GM21619 (cell line): ENCODE data around the gene ABCG1.
"Not testable (repeated sequence)": the region's sequence is repeated elsewhere in the genome, so short reads cannot be mapped to it uniquely, and the experiment has no call there.

Source experiments
- ATAC-seq: cut with Tn5 transposase; IDR thresholded peaks from one replicate; pipeline ENCODE4 v1.9.1; 2021; ENCODE audit not compliant: unreplicated experiment

The ABCG1 gene

DNA sequence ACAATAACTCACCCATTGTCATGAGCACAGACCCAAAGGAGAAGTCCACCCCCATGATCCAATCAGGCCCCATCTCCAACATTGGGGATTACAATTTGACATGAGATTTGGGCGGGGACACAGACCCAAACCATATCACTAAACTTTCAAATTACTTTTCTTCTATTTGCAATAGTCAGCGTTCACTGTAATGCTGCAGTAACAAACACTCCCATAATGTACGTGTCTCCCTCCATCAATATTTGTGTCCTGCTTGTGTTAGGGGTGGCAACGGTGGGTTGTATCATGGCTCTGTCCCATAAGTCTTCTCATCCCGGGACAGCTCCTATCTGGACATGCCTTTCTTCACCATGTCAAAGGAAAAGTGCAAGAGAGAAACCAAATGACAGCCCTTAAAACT lies 70.0 kb downstream of the ABCG1 start:
- no peak for ATAC-seq

DNA sequence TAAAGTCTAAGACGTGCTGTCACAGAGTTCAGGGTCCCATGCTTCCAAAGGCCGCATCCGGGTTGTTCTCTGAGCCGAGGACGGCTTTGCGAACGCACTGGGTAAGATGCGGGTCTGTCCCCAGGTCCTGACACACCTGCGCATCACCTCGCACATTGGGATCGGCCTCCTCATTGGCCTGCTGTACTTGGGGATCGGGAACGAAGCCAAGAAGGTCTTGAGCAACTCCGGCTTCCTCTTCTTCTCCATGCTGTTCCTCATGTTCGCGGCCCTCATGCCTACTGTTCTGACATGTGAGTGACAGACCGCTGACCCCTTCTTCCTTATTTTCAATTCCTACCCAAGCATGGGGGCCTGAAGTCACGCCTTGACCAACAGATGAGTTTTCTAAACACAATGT lies 71.0 kb downstream of the ABCG1 start:
- ATAC-seq, result no peak

DNA sequence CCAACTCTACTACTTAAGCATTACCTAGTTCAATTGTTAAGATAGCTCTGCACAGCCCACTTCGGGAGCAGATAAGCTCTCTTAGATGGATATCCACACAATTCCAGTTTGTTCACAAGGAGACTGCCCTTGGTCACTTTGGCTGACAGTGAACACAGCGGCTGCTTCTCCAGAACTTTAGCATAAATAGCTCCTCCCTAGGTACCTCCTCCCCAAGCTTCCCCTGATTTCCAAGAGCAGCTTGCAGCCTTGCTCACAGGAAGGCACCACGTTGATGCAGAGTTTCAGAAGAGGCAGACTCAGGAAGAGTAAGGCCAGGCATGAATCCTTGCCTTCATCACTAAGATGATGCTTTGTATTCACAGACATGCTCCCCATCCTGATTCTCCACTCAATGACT lies 71.6 kb downstream of the ABCG1 start:
- no peak for ATAC-seq

DNA sequence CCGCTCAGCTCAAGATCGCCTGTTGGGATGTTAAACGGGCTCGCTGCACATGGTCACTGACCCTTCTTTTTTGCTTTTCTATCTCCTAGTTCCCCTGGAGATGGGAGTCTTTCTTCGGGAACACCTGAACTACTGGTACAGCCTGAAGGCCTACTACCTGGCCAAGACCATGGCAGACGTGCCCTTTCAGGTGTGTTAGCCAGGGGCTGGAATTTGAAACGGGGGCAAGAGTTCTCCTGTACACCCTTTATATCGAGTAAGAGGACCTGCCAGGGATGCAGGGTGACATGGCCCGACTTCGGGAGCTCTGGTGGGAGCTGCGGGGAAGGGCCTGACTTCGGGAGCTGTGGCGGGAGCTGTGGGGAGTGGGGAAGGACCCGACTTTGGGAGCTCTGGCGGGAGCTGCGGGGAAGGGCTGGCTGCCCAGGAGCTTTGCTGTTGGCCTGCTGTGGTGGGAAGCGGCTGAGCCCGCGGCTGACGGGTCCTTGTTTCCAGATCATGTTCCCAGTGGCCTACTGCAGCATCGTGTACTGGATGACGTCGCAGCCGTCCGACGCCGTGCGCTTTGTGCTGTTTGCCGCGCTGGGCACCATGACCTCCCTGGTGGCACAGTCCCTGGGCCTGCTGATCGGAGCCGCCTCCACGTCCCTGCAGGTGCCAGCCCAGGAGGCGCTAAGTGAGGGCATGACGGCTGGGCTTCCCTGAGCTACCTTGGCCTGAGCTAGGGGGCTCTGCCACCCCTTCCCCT lies 72.2 kb downstream of the ABCG1 start:
- ATAC-seq, result no peak

DNA sequence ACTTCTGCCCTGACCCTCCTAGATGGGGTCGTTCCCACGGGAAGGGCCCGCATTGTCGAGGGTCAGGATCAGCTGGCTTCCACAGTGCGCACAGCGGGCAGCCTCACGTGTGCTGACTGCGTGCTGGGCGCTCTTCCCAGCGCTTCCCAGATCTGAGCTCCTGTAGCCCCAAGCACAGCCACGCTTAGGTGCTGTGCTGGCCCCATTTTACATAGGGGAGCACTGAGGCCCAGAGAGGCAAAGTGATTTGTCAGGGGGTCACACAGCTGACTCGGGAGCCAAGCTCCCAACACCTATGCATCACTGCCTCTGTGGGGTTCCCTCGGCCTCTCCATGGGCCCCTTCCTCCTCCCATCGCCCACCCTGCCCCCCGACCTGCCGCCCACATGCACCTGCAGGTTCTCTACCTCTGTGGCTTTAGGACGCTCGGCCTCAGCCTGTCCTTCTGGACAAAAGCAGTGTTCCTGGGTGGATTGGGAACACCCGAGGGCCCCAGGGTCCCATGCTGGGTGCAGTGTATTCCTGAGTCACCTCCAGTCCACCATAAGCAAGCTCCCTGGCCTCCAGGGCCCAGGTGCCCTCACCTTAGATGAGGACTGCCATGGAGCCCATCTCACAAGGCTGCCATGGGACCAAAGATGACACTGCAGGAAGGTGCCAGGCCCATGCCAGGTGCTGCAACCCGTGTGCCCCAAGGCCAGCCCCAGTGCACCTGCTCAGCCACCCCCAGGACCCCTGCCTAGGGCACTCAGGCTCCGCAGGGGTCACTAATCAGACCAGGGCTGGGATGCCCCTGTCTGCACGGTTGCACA lies 73.0 kb downstream of the ABCG1 start:
- no peak for ATAC-seq

DNA sequence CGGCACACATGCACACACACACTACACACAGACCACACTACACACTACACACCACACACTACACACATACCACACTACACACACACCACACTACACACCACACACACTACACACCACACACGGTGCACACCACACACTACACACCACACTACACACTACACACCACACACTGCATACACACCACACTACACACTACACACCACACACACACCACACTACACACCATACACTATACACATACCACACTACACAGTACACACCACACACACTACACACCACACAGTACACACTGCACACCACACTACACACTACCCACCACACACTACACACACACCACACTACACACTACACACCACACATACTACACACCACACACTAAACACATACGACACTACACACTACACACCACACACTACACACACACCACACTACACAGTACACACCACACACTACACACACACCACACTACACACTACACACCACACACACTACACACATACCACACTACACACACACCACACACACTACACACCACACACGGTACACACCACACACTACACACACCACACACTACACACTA lies 73.7 kb downstream of the ABCG1 start:
- not testable (repeated sequence) for ATAC-seq

DNA sequence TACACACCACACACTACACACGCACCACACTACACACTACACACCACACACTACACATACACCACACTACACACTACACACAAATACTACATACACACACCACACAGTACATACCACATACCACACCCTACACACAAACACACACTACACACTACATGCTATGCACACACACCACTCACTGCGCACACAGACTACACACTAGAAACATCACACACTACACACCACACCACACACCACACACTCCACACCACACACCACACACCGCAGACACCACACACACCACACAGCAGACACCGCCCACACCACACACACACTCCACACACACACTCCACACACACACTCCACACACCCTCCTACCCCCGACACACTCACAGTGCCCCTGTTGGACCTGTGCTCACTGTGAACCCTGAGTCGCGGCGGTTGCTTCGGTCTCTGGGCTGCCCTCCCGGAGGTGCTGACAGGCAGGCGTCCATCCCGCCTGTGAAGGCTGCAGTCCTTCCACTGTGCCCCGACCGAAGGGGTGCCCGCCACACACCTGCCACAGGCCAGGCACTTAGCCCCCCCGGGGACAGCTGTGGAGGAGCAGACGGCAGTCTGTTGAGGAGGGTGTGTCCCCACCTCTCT lies 74.8 kb downstream of the ABCG1 start:
- no peak for ATAC-seq

DNA sequence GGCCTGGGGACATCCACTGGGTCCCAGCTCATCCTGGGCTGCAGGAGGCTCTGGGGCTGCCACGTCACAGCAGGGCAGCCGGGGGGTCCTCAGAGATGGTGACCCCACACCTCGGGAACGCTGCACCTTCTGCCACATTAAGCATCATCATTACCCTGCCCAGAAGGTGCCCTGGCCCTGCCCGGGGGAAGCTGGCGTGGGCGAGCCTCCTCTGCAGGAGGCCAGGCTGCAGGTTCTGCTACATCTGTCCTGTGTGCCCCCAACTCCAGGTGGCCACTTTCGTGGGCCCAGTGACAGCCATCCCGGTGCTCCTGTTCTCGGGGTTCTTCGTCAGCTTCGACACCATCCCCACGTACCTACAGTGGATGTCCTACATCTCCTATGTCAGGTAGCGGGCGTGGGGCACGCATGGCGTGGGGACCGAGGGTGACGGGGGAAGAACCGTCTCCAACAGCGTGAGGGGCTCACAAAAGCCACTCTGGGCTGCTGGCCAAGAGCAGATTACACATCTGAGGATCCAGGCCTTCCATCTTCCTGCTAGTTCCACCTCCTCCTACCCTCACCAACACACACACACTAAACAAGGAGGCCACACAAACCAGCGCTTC lies 75.4 kb downstream of the ABCG1 start:
- ATAC-seq, result no peak

DNA sequence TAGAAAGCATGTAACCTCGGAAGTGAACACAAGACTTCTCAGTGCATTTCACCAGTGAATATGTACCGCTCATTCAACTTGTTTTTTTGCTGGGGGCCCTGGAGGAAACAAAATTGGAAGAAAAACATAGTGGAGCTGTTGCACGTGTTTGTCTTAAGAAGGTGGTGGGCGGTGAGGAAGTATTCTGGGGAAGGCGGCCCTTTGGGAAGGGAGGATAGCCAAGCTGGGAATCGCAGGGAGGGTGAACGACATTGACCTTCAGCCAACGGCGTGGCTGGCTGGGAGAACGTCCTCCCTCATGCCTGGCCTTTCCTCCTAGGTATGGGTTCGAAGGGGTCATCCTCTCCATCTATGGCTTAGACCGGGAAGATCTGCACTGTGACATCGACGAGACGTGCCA lies 76.9 kb downstream of the ABCG1 start:
- no peak for ATAC-seq

DNA sequence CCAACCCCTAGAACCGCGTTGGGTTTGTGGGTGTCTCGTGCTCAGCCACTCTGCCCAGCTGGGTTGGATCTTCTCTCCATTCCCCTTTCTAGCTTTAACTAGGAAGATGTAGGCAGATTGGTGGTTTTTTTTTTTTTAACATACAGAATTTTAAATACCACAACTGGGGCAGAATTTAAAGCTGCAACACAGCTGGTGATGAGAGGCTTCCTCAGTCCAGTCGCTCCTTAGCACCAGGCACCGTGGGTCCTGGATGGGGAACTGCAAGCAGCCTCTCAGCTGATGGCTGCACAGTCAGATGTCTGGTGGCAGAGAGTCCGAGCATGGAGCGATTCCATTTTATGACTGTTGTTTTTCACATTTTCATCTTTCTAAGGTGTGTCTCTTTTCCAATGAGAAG lies 77.6 kb downstream of the ABCG1 start:
- no peak for ATAC-seq

DNA sequence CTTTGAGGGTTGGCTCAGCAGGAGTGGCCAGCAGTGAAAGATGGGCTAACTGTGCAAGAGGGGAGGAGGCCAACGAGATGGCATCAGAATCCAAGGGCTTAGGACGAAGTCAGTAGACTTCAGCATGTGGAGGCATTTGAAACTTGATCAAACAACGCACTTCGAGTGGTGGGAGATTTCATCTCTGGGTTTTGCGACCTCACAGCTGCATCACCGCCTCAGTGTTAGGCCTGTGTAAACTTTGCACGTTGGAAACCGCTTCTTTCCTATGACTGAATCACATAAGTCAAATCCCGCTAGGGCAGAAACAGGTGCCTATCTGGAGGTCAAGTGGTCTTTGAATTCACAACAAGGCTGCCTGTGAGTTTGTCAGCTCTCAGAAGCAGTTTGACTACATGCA lies 78.4 kb downstream of the ABCG1 start:
- ATAC-seq, result no peak

DNA sequence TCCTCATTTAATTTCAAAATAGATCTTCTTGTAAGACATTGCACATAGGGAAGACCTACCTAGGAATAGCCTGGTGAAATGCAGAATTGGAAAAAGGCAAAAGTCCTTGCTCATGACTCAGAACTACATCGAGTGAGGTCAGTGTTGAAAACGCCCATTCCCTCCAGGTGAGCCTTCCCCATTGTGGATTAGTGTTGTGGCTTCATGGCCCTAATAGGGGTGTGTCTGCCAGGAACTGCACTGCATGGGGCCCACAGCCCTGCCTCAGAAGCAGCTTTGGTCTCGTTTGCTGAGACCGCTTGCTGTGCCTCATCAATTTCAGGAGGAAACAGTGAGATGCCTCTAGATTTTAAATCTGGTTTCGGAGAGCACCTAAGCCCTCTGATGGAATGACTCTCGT lies 79.3 kb downstream of the ABCG1 start:
- no peak for ATAC-seq

DNA sequence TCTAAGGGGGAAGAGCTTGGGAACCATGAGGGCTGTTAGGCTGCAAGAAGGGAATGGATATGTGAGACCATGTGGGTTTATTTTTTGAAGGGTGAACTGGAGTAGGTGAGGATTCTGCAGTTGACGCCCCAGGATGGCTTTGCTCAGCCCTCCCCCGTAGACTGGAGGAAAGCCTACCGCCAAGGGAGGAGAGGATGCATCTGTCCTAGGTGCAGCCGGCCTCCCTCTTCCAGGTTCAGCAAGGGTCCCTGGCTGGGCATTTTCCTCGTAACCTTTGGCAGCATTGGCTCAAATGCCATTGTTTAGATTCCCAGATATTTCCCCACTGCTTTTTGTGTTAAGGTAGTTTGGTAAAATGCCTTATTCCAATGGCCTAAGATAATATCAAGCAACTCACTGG lies 79.7 kb downstream of the ABCG1 start:
- ATAC-seq, result no peak

DNA sequence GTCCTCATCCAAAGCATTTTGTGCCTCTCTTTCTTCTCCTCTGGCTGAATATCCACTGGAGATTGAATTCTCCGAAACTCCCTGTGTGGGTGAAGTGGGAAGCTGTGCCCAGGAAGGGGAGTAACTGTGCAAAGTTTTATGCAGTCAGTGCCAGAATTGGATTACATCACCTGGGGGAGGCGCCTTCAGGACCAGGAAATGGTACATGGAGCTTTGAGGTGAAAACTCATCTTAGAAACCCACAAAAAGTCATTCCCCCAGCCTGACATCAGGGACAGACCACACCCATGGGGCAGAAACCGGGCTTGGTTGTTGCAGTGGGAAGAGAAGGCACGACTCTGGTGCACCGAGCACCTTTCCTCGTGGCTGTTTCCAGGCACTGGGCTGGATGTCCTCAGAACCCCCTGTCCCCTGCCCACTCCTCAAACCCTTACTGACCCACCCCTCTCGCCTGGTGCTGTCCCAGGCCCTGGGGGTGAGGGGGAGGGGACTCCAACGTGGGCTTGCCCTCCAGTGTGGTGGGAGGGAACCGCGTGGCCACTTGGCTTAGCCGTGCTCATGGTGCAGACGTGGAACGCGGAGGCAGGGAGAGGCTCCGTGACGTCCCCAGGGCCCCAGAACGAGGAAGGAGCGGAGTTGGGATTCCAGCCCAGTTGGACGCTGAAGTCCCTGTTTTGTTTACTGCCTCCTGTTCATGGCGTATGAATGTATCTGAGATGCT lies 80.5 kb downstream of the ABCG1 start:
- no peak for ATAC-seq

DNA sequence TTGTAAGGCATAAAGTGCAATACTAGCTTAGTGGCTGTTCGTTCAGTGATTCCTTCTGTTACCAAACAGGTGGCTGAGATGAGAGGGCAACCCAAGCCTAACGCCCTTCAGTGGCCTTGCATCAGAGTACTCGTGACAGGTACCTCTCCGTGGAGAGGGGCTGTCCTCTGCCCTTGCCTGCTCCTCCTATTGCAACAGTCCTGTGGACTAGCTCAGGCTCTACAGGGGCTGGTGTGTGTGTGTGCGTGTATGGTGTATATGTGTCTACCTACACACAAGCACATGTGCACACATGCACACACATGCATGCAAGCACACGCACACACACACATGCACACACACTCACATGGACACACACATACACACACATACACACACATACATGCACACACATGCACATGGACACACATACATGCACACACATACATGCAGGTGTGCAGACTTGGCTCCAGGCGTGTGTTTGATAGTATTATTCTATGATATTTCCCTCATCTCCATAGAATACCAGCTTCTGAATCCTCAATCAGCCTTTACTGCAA lies 81.2 kb downstream of the ABCG1 start:
- ATAC-seq, result no peak

DNA sequence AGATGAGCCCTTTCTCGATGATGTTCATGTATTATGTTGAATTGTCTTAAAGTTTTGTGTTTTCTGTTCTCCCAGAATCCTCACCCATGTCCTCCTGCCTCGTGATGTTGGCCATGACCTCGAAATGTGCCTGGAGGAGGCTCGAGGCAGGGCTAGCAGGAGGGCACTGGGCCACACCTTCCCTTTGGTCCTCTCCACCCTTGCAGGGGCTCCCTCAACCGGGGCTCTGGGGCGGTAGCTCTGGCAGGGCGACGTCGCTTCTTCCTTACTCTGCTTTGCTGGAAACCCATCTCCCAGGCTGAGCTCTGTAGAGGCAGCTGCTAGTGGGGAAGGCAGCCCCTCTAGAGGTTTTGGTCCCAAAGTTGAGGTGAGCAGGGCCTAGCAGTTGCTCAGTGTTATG lies 82.0 kb downstream of the ABCG1 start:
- no peak for ATAC-seq

DNA sequence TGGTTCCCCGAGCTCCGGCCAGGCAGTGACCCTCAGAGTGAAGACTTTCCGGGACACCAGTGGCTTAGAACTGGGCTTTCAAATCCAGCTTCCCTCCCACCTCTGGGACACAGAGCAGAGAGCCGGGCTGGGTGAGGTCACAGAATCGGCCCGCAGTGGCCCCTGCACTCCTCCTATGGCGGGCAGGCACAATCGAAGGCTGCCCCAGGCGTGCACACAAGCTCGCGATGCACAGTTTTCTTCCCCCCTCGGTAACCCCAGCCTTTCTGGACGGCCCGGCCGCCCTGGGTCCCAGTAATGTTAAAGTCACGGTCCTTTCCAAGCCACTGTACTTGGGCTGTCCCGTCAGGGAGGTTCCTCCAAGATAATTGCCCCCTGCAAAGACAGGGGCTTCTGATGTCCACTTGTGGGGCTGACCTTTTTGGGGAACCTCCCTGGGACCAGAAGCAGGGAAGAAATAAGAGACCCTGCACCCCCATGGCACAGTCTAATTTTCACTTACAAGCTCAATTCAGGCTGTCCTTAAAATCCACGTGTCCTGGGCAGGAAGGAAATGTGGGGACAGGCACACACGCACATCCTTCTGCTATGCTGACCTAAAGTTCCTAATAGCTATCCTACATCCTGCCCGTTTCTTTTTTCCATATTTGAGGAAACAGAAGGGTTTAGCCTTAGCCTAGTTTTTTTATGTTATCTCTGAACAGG lies 82.6 kb downstream of the ABCG1 start:
- no peak for ATAC-seq

DNA sequence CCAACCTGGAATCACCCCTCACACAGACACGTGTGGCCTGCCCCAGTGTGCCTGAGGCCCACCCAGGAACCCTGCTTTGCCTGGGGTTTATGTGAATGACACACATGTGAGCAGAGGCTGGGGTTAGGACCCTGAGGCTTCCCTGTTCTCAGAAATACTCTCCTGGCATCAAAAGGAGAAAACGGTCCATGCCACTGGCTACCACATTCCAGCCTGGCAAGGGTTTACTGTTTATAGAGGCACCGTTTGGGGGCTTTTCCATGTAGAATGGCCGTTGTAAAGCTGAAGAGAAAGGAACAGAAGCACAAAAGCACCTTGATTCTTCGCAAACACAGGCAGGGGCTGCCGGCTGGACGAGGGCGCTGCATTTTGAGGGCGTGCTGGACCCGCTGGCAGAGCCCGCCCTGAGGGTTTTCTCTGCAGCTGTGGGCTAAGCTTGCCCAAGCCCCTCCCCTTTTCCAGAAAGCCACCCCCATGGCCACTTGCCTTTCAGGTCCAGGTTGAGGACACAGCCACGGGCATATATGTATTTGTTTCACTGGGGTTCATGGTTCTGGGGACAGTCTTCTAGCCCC lies 83.2 kb downstream of the ABCG1 start:
- no peak for ATAC-seq

DNA sequence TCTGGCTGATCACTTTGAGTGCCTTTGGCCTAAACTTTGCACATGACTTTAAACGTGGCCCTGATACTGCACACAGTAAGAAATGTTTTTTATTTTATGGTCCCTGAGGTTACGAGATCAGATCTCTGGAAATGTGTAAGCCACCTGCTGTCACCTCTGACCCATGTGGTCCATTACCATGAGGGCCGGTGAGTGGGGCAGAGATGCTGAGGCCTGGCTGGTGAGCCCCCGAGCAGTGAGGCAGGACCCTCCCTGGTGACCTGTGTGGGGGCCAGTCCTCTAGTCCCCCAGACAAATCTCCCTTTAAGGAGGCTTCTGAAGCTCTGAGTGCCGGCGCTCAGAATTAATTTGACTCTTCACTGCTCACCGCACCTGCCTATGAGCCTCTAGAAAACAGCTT lies 83.9 kb downstream of the ABCG1 start:
- no peak for ATAC-seq
